ENCODE results near the gene HAPLN2.

- TF ChIP-seq POLR2A (IDR thresholded peaks at IDR 0.05; ENCODE audit: low read depth) (no peak), CTCF (IDR thresholded peaks at IDR 0.05) (no peak), POLR2AphosphoS5 (IDR thresholded peaks at IDR 0.05) (no peak)
Observed at GRCh38 chr1:156578055-156578454, 41.2 kb upstream of the HAPLN2 start.

Data from esophagus muscularis mucosa (tissue), 3 donors.